Osteoblast (primary cell): Measurements from ENCODE around the gene IPO4. TPM values are rescaled to one million over a fixed set of nuclear protein-coding genes. Genes with fewer than 3 reads are reported as not detected.
"Not testable (repeated sequence)": the region's sequence is repeated elsewhere in the genome, so short reads cannot be mapped to it uniquely, and the experiment has no call there.

ENCODE experiments used
- DNase-seq: peaks from one replicate; pipeline ENCODE4 v3.0.0; 2011; ENCODE audit warnings: low spot score, mixed read lengths; ENCODE audit not compliant: insufficient read length; ENCODE audit errors: missing footprints
- H2AFZ ChIP-seq: 2 replicates; pipeline ENCODE4 v1.6.0; 2011; ENCODE audit warnings: mild to moderate bottlenecking, low read length
- H3K27ac ChIP-seq: 2 replicates; pipeline ENCODE4 v1.5.1; 2011; ENCODE audit warnings: mild to moderate bottlenecking, low read depth, low read length, moderate library complexity
- H3K27me3 ChIP-seq: 2 replicates; pipeline ENCODE4 v1.6.0; 2012; ENCODE audit warnings: mild to moderate bottlenecking, control low read depth, inconsistent platforms, low read length, moderate library complexity; ENCODE audit not compliant: insufficient read depth
- H3K36me3 ChIP-seq: 2 replicates; pipeline ENCODE4 v1.5.1; 2011; ENCODE audit warnings: mild to moderate bottlenecking, low read length, control low read depth, moderate library complexity; ENCODE audit not compliant: insufficient read depth
- H3K4me1 ChIP-seq: 2 replicates; pipeline ENCODE4 v1.5.1; 2011; ENCODE audit warnings: mild to moderate bottlenecking, low read length, control low read depth, moderate library complexity; ENCODE audit not compliant: insufficient read depth
- H3K4me2 ChIP-seq: 2 replicates; pipeline ENCODE4 v1.6.0; 2011; ENCODE audit warnings: mild to moderate bottlenecking, low read length; ENCODE audit not compliant: insufficient read depth
- H3K4me3 ChIP-seq: fragments of 200-600 bp; sonication (generic); 3 replicates; pipeline ENCODE4 v1.5.1; 2012; ENCODE audit warnings: mild to moderate bottlenecking, low read length, inconsistent platforms; ENCODE audit not compliant: insufficient read depth
- H3K79me2 ChIP-seq: 2 replicates; pipeline ENCODE4 v1.6.0; 2012; ENCODE audit warnings: mild to moderate bottlenecking, low read length, control low read depth, inconsistent platforms; ENCODE audit not compliant: insufficient read depth
- H3K9me3 ChIP-seq: 2 replicates; pipeline ENCODE4 v1.5.1; 2011; ENCODE audit warnings: low read depth, low read length, control low read depth
- H4K20me1 ChIP-seq: 2 replicates; pipeline ENCODE4 v1.6.0; 2012; ENCODE audit warnings: mild to moderate bottlenecking, low read length, control low read depth; ENCODE audit not compliant: insufficient read depth
- total RNA-seq: library from RNA; depleted of rRNA; stranded (reverse); fragments of >200 nt; gene quantifications from 2 replicates; pipeline ENCODE4 v1.2.3, GENCODE V29; 2012
- TF ChIP-seq, protein P1 (sequence below): IDR thresholded peaks from 2 replicates; pipeline ENCODE4 v1.5.1; 2011; ENCODE audit warnings: mild to moderate bottlenecking, low read depth, low read length, moderate library complexity; ENCODE audit errors: extremely low read depth

The IPO4 gene
- total RNA-seq, 1 donor, result 47.0 TPM

DNA sequence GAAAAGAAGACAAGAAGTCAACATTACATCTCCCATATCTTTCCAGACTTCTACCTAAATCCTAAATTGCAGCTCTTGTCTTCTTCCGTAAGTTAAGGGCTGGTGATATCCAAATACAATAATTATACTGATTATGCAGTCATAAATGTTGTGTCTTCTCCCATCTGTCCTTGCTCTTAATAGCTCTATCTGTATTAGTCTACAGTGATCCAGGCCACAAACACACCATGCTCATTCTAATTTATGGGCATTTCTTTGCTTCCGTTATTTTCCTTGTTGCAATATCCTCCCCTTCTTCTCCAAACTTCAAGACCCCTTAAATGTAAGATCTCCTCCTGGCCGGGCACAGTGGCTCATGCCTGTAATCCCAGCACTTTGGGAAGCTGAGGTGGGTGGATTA is 30.9 kb upstream of the IPO4 start:
- H3K27ac ChIP-seq, result no peak overlapping the region
- H3K4me2 ChIP-seq, result no peak overlapping the region
- peaks cover 9% of the 10 kb centered on the region for H4K20me1 ChIP-seq
- H3K4me3 ChIP-seq, result no peak overlapping the region
- H3K4me1 ChIP-seq, result peaks cover 7% of the 10 kb centered on the region
- no peak overlapping the region for H2AFZ ChIP-seq
- H3K9me3 ChIP-seq, result no peaks in the 10 kb centered on the region
- peaks cover 57% of the 10 kb centered on the region for H3K79me2 ChIP-seq
- no peak for DNase-seq
- no peaks in the 10 kb centered on the region for H3K27me3 ChIP-seq
- TF ChIP-seq, protein P1, sequence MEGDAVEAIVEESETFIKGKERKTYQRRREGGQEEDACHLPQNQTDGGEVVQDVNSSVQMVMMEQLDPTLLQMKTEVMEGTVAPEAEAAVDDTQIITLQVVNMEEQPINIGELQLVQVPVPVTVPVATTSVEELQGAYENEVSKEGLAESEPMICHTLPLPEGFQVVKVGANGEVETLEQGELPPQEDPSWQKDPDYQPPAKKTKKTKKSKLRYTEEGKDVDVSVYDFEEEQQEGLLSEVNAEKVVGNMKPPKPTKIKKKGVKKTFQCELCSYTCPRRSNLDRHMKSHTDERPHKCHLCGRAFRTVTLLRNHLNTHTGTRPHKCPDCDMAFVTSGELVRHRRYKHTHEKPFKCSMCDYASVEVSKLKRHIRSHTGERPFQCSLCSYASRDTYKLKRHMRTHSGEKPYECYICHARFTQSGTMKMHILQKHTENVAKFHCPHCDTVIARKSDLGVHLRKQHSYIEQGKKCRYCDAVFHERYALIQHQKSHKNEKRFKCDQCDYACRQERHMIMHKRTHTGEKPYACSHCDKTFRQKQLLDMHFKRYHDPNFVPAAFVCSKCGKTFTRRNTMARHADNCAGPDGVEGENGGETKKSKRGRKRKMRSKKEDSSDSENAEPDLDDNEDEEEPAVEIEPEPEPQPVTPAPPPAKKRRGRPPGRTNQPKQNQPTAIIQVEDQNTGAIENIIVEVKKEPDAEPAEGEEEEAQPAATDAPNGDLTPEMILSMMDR, result no peak
- peaks cover 13% of the 10 kb centered on the region for H3K36me3 ChIP-seq

DNA sequence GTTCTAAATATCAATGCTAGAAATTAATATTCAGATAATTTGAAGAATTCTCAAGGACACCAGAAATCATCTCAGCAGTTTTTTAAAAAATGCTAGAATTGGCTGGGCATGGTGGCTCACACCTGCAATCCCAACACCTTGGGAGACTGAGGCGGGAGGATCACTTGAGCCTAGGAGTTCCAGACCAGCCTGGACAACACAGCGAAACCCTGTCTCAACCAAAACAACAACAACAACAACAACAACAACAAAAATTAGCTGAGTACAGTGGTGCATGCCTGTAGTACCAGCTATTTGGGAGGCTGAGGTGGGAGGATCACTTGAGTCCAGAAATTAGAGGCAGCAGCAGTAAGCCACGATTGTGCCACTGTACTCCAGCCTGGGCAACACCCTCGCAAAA is 30.5 kb upstream of the IPO4 start:
- no peak overlapping the region for H3K27ac ChIP-seq
- DNase-seq, result no peak
- peaks cover 13% of the 10 kb centered on the region for H3K36me3 ChIP-seq
- peaks cover 8% of the 10 kb centered on the region for H4K20me1 ChIP-seq
- H3K4me1 ChIP-seq, result peaks cover 5% of the 10 kb centered on the region
- TF ChIP-seq, protein P1, result no peak
- no peak overlapping the region for H3K4me3 ChIP-seq
- no peak overlapping the region for H2AFZ ChIP-seq
- H3K9me3 ChIP-seq, result no peaks in the 10 kb centered on the region
- H3K4me2 ChIP-seq, result no peak overlapping the region
- peaks cover 57% of the 10 kb centered on the region for H3K79me2 ChIP-seq
- H3K27me3 ChIP-seq, result no peaks in the 10 kb centered on the region

DNA sequence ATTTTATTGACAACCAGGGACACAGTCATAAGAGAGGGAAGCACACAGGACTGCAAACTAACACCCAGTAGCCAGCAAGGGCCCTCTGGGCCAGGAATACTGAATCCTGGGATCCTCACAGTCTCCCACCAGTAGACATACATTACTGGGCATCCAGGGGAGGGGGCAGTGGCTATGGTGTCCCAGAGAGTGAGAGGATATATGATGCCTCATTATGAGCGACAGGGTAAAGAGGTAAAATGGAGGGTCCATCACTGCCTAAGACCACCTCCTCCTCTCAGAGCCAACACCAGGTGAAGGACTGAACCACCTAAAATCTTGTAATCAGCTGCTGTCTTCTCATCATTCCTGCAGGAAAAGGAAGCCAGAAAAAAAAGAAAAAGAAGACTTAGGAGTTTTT is 28.3 kb upstream of the IPO4 start:
- Histone ChIP-seq H3K79me2 (peaks cover 41% of the 10 kb centered on the region), H3K36me3 (peaks cover 13% of the 10 kb centered on the region), H3K4me1 (peaks cover 12% of the 10 kb centered on the region)
- peak; percentile 51 for DNase-seq
- not testable (repeated sequence) for H3K27me3 ChIP-seq, H2AFZ ChIP-seq, H3K4me3 ChIP-seq, H4K20me1 ChIP-seq, H3K4me2 ChIP-seq, H3K27ac ChIP-seq, H3K9me3 ChIP-seq

DNA sequence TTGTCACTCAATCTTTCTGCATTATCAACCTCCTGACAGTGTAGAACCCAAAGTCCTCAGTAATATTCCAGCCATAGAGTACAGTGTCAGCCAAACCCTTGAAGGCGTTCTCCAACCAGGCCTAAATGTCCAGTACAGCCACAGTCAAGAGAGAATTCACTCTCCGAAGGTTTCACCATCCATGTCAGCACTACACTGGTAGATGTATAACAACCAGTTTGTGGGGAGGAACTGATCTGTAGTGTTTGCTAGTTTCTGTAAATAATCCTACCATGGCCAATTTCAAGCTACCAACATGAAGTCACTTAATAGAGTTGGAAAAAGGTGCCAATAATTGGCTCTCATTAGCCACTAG is 27.7 kb upstream of the IPO4 start:
- Histone ChIP-seq H3K27me3 (no peaks in the 10 kb centered on the region), H2AFZ (peak overlapping the region; percentile 92), H3K27ac (peak overlapping the region; percentile 78), H3K36me3 (peaks cover 15% of the 10 kb centered on the region), H4K20me1 (peaks cover 8% of the 10 kb centered on the region), H3K4me3 (peak overlapping the region; percentile 80), H3K4me1 (peaks cover 12% of the 10 kb centered on the region), H3K4me2 (peak overlapping the region; percentile 98), H3K79me2 (peaks cover 38% of the 10 kb centered on the region), H3K9me3 (no peaks in the 10 kb centered on the region)
- no peak for DNase-seq
- TF ChIP-seq, protein P1, result no peak
